HG02759 (cell line): ENCODE measurements around the gene NYAP2.

Experiments used
- ATAC-seq: cut with Tn5 transposase; IDR thresholded peaks from one replicate; pipeline ENCODE4 v1.9.1; 2021; ENCODE audit warnings: mild to moderate bottlenecking, moderate library complexity; ENCODE audit not compliant: unreplicated experiment

NYAP2 gene

GRCh38 chr2:225693259-225693658 lies 293.7 kb downstream of the NYAP2 start:
- no peak for ATAC-seq

- ATAC-seq, result no peak
Observed at GRCh38 chr2:225694664-225695063, 295.2 kb downstream of the NYAP2 start.

GRCh38 chr2:225697936-225698335 lies 298.4 kb downstream of the NYAP2 start:
- no peak for ATAC-seq
